DND-41 (cell line): ENCODE results near the gene ARF1.
"Not testable (repeated sequence)": the region's sequence is repeated elsewhere in the genome, so short reads cannot be mapped to it uniquely, and the experiment has no call there.

Source experiments
- ATAC-seq: fragments of 200-7000 bp; cut with Tn5 transposase; 3 replicates; pipeline ENCODE4 v1.9.1; 2021; ENCODE audit warnings: low read depth; ENCODE audit not compliant: insufficient read depth
- DNase-seq: peaks from one replicate; pipeline ENCODE4 v3.0.0-alpha.2; 2020
- H2AFZ ChIP-seq: 2 replicates; pipeline ENCODE4 v1.6.0; 2012; ENCODE audit warnings: low read depth, low read length
- H3K27ac ChIP-seq: 2 replicates; pipeline ENCODE4 v1.5.1; 2012; ENCODE audit warnings: low read length, inconsistent platforms
- H3K27me3 ChIP-seq: fragments of 200-600 bp; sonication (generic); 2 replicates; pipeline ENCODE4 v1.6.0; 2012; ENCODE audit warnings: low read length, mild to moderate bottlenecking, inconsistent platforms; ENCODE audit not compliant: insufficient read depth, poor library complexity
- H3K36me3 ChIP-seq: 2 replicates; pipeline ENCODE4 v1.5.1; 2012; ENCODE audit warnings: low read length, inconsistent platforms; ENCODE audit not compliant: insufficient read depth
- H3K4me1 ChIP-seq: 2 replicates; pipeline ENCODE4 v1.5.1; 2012; ENCODE audit warnings: mild to moderate bottlenecking, low read length; ENCODE audit not compliant: insufficient read depth
- H3K4me2 ChIP-seq: 2 replicates; pipeline ENCODE4 v1.6.0; 2012; ENCODE audit warnings: mild to moderate bottlenecking, moderate library complexity, low read length, inconsistent platforms; ENCODE audit not compliant: insufficient read depth
- H3K4me3 ChIP-seq, 2 experiments: fragments of 200-600 bp in 1 of 2; shearing (Covaris generic) in 1 of 2; 2 replicates each; pipeline ENCODE4 v1.5.1; 2012 to 2016; ENCODE audit warnings: inconsistent platforms in 2 of 2, low read length in 2 of 2, mild to moderate bottlenecking in 2 of 2, low read depth in 1 of 2, moderate library complexity in 1 of 2
- H3K79me2 ChIP-seq: 2 replicates; pipeline ENCODE4 v1.6.0; 2012; ENCODE audit warnings: low read length, inconsistent platforms; ENCODE audit not compliant: insufficient read depth
- H3K9ac ChIP-seq: 2 replicates; pipeline ENCODE4 v1.6.0; 2012; ENCODE audit warnings: low read depth, mild to moderate bottlenecking, inconsistent platforms, low read length, moderate library complexity
- H3K9me3 ChIP-seq: 2 replicates; pipeline ENCODE4 v1.5.1; 2012; ENCODE audit warnings: low read length, moderate library complexity, mild to moderate bottlenecking, inconsistent platforms; ENCODE audit not compliant: insufficient read depth, severe bottlenecking
- H4K20me1 ChIP-seq: 2 replicates; pipeline ENCODE4 v1.6.0; 2012; ENCODE audit warnings: low read length; ENCODE audit not compliant: insufficient read depth
- CTCF ChIP-seq: IDR thresholded peaks from 2 replicates; pipeline ENCODE4 v1.5.1; 2012; ENCODE audit warnings: borderline replicate concordance, low read length, moderate library complexity, mild to moderate bottlenecking; ENCODE audit not compliant: poor library complexity, severe bottlenecking; ENCODE audit errors: extremely low read depth
- EZH2 ChIP-seq: IDR thresholded peaks from 3 replicates; pipeline ENCODE4 v1.6.1; 2012; ENCODE audit warnings: borderline replicate concordance, low read depth, mild to moderate bottlenecking, moderate library complexity, low read length, inconsistent platforms; ENCODE audit not compliant: severe bottlenecking

ARF1 gene

DNA sequence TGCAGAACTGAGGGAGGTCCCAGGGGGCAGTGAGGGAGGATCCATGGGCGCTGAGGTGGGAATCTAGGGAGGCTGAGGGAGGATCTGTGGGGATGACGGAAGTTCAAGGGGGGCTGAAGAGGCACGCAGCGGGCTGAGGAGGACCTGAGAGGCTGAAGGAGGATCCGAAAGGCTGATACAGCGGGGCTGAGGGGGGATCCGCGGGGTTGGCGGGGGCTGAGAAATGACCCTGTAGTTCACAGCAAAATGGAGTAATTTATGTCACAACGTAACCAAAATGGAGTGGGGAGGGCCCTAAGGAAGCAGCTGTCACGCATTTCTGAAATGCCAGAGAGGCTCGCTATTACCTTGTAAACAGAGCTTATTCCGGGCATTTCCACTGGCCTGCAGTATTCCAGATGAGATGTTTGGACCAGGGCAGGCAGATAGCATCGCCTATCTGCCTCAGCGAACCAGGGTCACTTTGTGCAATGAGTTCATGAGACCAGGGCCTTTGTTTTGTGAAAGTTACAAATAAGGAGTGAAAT, 27.5 kb downstream of the ARF1 start:
- Histone ChIP-seq H3K9me3 (no peaks in the 10 kb centered on the region), H3K27me3 (no peaks in the 10 kb centered on the region), H2AFZ (peak overlapping the region; percentile 94), H3K4me3 (peak overlapping the region; percentile 30 to 84; a peak in 3 of 4 replicates), H3K9ac (peak overlapping the region; percentile 75), H3K27ac (peak overlapping the region; percentile 75), H4K20me1 (peaks cover 4% of the 10 kb centered on the region; the same call in 1 of the 2 replicates), H3K79me2 (peaks cover 24% of the 10 kb centered on the region), H3K4me2 (peak overlapping the region; percentile 91), H3K4me1 (peaks cover 32% of the 10 kb centered on the region), H3K36me3 (peaks cover 30% of the 10 kb centered on the region)
- no peak for DNase-seq
- ATAC-seq: no peak; the same call in 2 of the 3 replicates
- TF ChIP-seq CTCF (no peak), EZH2 (no peak)

- Histone ChIP-seq H4K20me1 (peaks cover 4% of the 10 kb centered on the region; the same call in 1 of the 2 replicates), H2AFZ (no peak overlapping the region), H3K79me2 (peaks cover 23% of the 10 kb centered on the region), H3K9ac (no peak overlapping the region; the same call in 1 of the 2 replicates), H3K27ac (no peak overlapping the region), H3K27me3 (no peaks in the 10 kb centered on the region), H3K36me3 (peaks cover 24% of the 10 kb centered on the region), H3K4me3 (no peak overlapping the region), H3K4me2 (peak overlapping the region; percentile 91), H3K4me1 (peaks cover 27% of the 10 kb centered on the region), H3K9me3 (no peaks in the 10 kb centered on the region)
- no peak for DNase-seq
- TF ChIP-seq EZH2 (no peak), CTCF (no peak)
- no peak for ATAC-seq
Observed at GRCh38 chr1:228110556-228110955, 28.0 kb downstream of the ARF1 start.

DNA sequence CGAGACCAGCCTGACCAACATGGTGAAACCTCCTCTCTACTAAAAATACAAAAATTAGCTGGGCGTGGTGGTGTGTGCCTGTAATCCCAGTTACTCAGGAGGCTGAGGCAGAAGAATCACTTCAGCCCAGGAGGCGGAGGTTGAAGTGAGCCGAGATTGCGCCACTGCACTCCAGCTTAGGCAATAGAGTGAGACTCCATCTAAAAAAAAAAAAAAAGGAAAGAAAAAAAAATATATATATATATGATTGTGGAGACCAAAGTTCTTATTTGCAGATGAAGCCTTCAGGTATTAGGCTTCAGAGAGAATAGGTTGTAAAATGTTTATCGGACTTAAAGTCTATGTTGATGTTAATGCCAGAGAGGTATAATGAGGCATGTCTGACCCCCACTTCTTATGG, 28.8 kb downstream of the ARF1 start:
- ATAC-seq, H2AFZ ChIP-seq, H3K4me2 ChIP-seq: not testable (repeated sequence)

DNA sequence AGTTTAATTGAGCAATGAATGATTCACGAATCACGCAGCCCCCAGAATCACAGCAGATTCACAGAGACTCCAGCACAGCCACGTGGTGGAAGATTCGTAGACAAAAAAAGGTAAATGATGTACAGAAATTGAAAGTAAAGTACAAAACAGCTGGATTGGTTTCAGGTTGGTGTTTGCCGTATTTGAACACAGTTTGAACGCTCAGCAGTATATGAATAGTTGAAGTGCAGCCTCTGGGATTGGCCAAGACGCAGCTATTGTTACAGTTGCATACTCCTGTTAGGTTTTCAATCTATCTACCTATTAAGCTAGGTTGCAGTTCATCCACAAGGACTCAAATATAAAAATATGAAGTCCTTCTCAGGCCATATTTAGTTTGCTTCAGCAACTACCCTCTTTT, 29.7 kb downstream of the ARF1 start:
- no peak for ATAC-seq
- TF ChIP-seq CTCF (no peak), EZH2 (no peak)
- H3K9me3 ChIP-seq: no peaks in the 10 kb centered on the region
- peaks cover 9% of the 10 kb centered on the region for H3K36me3 ChIP-seq
- peaks cover 23% of the 10 kb centered on the region for H3K79me2 ChIP-seq
- no peak overlapping the region for H2AFZ ChIP-seq
- H4K20me1 ChIP-seq: peaks cover 4% of the 10 kb centered on the region; the same call in 1 of the 2 replicates
- no peak overlapping the region for H3K4me2 ChIP-seq
- H3K4me1 ChIP-seq: peaks cover 26% of the 10 kb centered on the region
- H3K4me3 ChIP-seq: no peak overlapping the region
- H3K9ac ChIP-seq: no peak overlapping the region
- DNase-seq: no peak
- no peaks in the 10 kb centered on the region for H3K27me3 ChIP-seq
- no peak overlapping the region for H3K27ac ChIP-seq

More for the DNA sequence above, 28.8 kb downstream of the ARF1 start:
- Histone ChIP-seq H3K36me3 (peaks cover 17% of the 10 kb centered on the region), H3K79me2 (peaks cover 23% of the 10 kb centered on the region), H3K4me1 (peaks cover 26% of the 10 kb centered on the region)
- not testable (repeated sequence) for H3K9ac ChIP-seq, H3K4me3 ChIP-seq, H3K9me3 ChIP-seq, H3K27ac ChIP-seq, H3K27me3 ChIP-seq, DNase-seq, H4K20me1 ChIP-seq
